ENCODE measurements around the gene AVPI1. TPM values are rescaled to one million over a fixed set of nuclear protein-coding genes. Genes with fewer than 3 reads are reported as not detected.

The AVPI1 gene
- total RNA-seq, 4 donors from 2014 or later = 7.7 to 21.7 (median 15.4) TPM

GRCh38 chr10:97711640-97712572 lies 24.9 kb upstream of the AVPI1 start:
- Histone ChIP-seq H3K27me3 (peaks cover 0 to 88% (median 0%) of the 10 kb centered on the region in 4 donors), H3K27ac (peak overlapping the region; percentile 88 to 97 (median 94)), H3K4me1 (peaks cover 0 to 62% (median 30%) of the 10 kb centered on the region in 3 donors), H3K4me3 (no peak overlapping the region), H3K9me3 (no peaks in the 10 kb centered on the region), H3K36me3 (no peaks in the 10 kb centered on the region)
- DNase-seq = no peak
- intact Hi-C loops (cut with DNase I) = no loop called here
- 74 to 88% methylated on average over 7 to 8 of the region's 9 CpGs for WGBS, 2 donors
- TF ChIP-seq POLR2A (IDR thresholded peaks at IDR 0.05) (no peak), CTCF (IDR thresholded peaks at IDR 0.05) (no peak)

- 34 to 35% methylated on average over 12 to 15 of the region's 18 CpGs for WGBS, 2 donors
- H3K4me1 ChIP-seq = peaks cover 0 to 35% (median 18%) of the 10 kb centered on the region in 3 donors
- H3K36me3 ChIP-seq = no peaks in the 10 kb centered on the region
- H3K27me3 ChIP-seq = peaks cover 0 to 79% (median 0%) of the 10 kb centered on the region in 4 donors
- no peak overlapping the region for H3K4me3 ChIP-seq
- H3K9me3 ChIP-seq = no peaks in the 10 kb centered on the region
- intact Hi-C loops (cut with DNase I) = no loop called here
- TF ChIP-seq POLR2A (IDR thresholded peaks at IDR 0.05) (no peak), CTCF (IDR thresholded peaks at IDR 0.05) (peak; percentile 42 to 74 (median 62))
- H3K27ac ChIP-seq = peak overlapping the region; percentile 31 to 81 (median 69)
- no peak for DNase-seq
Measured at GRCh38 chr10:97708976-97709946, 22.2 kb upstream of the AVPI1 start.

GRCh38 chr10:97708167-97708566 lies 21.1 kb upstream of the AVPI1 start:
- WGBS, 2 donors = 56 to 66% methylated on average over 1 to 2 of the region's 2 CpGs
- H3K36me3 ChIP-seq = no peaks in the 10 kb centered on the region
- no peaks in the 10 kb centered on the region for H3K9me3 ChIP-seq
- H3K4me1 ChIP-seq = peaks cover 0 to 25% (median 15%) of the 10 kb centered on the region in 3 donors
- TF ChIP-seq CTCF (IDR thresholded peaks at IDR 0.05) (no peak), POLR2A (IDR thresholded peaks at IDR 0.05) (no peak)
- no peak overlapping the region for H3K4me3 ChIP-seq
- intact Hi-C loops (cut with DNase I) = no loop called here
- no peak for DNase-seq
- peak overlapping the region in 2 of 4 donors; percentile 7 to 44 for H3K27ac ChIP-seq
- H3K27me3 ChIP-seq = peaks cover 0 to 77% (median 0%) of the 10 kb centered on the region in 4 donors

- H3K27ac ChIP-seq = peak overlapping the region in 2 of 4 donors; percentile 7 to 24
- H3K4me1 ChIP-seq = peaks cover 0 to 17% (median 7%) of the 10 kb centered on the region in 3 donors
Measured at GRCh38 chr10:97707134-97707861, 20.3 kb upstream of the AVPI1 start.

More at GRCh38 chr10:97707134-97707861, 20.3 kb upstream of the AVPI1 start:
- Histone ChIP-seq H3K4me3 (no peak overlapping the region), H3K36me3 (no peaks in the 10 kb centered on the region), H3K9me3 (no peaks in the 10 kb centered on the region), H3K27me3 (peaks cover 0 to 68% (median 0%) of the 10 kb centered on the region in 4 donors)
- TF ChIP-seq CTCF (IDR thresholded peaks at IDR 0.05) = no peak
- no peak for TF ChIP-seq POLR2A (IDR thresholded peaks at IDR 0.05)
- DNase-seq = no peak
- intact Hi-C loops (cut with DNase I) = no loop called here
- 89 to 90% methylated on average over 7 to 8 of the region's 11 CpGs for WGBS, 2 donors
